GM12891 (cell line): ENCODE measurements around the gene ZNF197. TPM values are rescaled to one million over a fixed set of nuclear protein-coding genes. Genes with fewer than 3 reads are reported as not detected.
"Not testable (repeated sequence)": the region's sequence is repeated elsewhere in the genome, so short reads cannot be mapped to it uniquely, and the experiment has no call there.

Experiments
- DNase-seq: peaks from one replicate; pipeline ENCODE4 v3.0.0; 2011; ENCODE audit warnings: low spot score; ENCODE audit not compliant: insufficient read length
- FAIRE-seq: peaks from 2 replicates; lab custom pipeline; 2011; peaks lifted over from hg19 to GRCh38; lab: Jason Lieb, UNC
- PAX5 ChIP-seq: IDR thresholded peaks from 2 replicates; pipeline ENCODE4 v1.6.1; 2011; ENCODE audit warnings: low read length, moderate library complexity, mild to moderate bottlenecking; ENCODE audit not compliant: insufficient read depth, severe bottlenecking
- POLR2A ChIP-seq: IDR thresholded peaks from 2 replicates; pipeline ENCODE4 v1.6.1; 2011; ENCODE audit warnings: low read depth, low read length, control low read depth
- POLR2AphosphoS5 ChIP-seq: IDR thresholded peaks from 2 replicates; pipeline ENCODE4 v1.6.1; 2011; ENCODE audit warnings: low read depth, low read length, control low read depth
- POU2F2 ChIP-seq: IDR thresholded peaks from 2 replicates; pipeline ENCODE4 v1.6.1; 2011; ENCODE audit warnings: low read depth, mild to moderate bottlenecking, control low read depth, low read length, moderate library complexity
- SPI1 ChIP-seq: IDR thresholded peaks from 2 replicates; pipeline ENCODE4 v1.6.1; 2011; ENCODE audit warnings: low read depth, low read length, control low read depth
- TAF1 ChIP-seq: IDR thresholded peaks from 2 replicates; pipeline ENCODE4 v1.6.1; 2011; ENCODE audit warnings: low read depth, low read length, control low read depth
- polyA plus RNA-seq: library from polyadenylated mRNA; unstranded; fragments of >200 nt; gene quantifications from one replicate; pipeline ENCODE4 v1.2.1, GENCODE V29; 2012; ENCODE audit warnings: low read depth, missing spikeins, inconsistent platforms; ENCODE audit not compliant: missing spikeins

Gene ZNF197
- 5.0 TPM for polyA plus RNA-seq

GRCh38 chr3:44624749-44625480 lies at the start of gene ZNF197:
Gene ZNF197 (plus strand): TSS chr3:44625036. CDS start chr3:44629155, 4,119 bp downstream.
- TF ChIP-seq TAF1 = peak; percentile 88; the same call in 1 of the 2 replicates
- TF ChIP-seq POLR2AphosphoS5 = peak; percentile 82
- TF ChIP-seq PAX5 = no peak
- peak; percentile 70 for TF ChIP-seq POLR2A
- no peak; the same call in 1 of the 2 replicates for TF ChIP-seq POU2F2
- no peak for TF ChIP-seq SPI1
- FAIRE-seq (peak; percentile 80), DNase-seq (peak; percentile 52)

- FAIRE-seq = no peak
- TF ChIP-seq POLR2AphosphoS5 (no peak), TAF1 (no peak), POU2F2 (no peak), POLR2A (no peak), PAX5 (no peak), SPI1 (no peak)
These were observed 48.2 kb upstream of the ZNF197 start for GRCh38 chr3:44576613-44577012.

GRCh38 chr3:44577354-44577952 lies 47.4 kb upstream of the ZNF197 start:
- DNase-seq, FAIRE-seq: not testable (repeated sequence)

More at GRCh38 chr3:44576613-44577012, 48.2 kb upstream of the ZNF197 start:
- DNase-seq = no peak

GRCh38 chr3:44578316-44578715 lies 46.5 kb upstream of the ZNF197 start:
- not testable (repeated sequence) for DNase-seq, FAIRE-seq

GRCh38 chr3:44578924-44579515 lies 45.8 kb upstream of the ZNF197 start:
- not testable (repeated sequence) for DNase-seq, FAIRE-seq

- not testable (repeated sequence) for DNase-seq, FAIRE-seq
These were observed 45.1 kb upstream of the ZNF197 start for GRCh38 chr3:44579749-44580148.

GRCh38 chr3:44580971-44581370 lies 43.9 kb upstream of the ZNF197 start:
- not testable (repeated sequence) for DNase-seq, FAIRE-seq

- DNase-seq (peak; percentile 38), FAIRE-seq (no peak)
- TF ChIP-seq PAX5 (no peak), SPI1 (no peak), POLR2AphosphoS5 (no peak), POLR2A (no peak), TAF1 (no peak), POU2F2 (no peak)
These were observed 40.0 kb upstream of the ZNF197 start, which contains the start of gene ZNF660 for GRCh38 chr3:44584646-44585501. Gene ZNF660 (plus strand): TSS chr3:44584964. CDS start chr3:44594194, 9,230 bp downstream.

GRCh38 chr3:44596621-44597020 lies 28.2 kb upstream of the ZNF197 start:
- DNase-seq (no peak), FAIRE-seq (no peak)
- TF ChIP-seq SPI1 = no peak
- TF ChIP-seq PAX5 = no peak
- no peak for TF ChIP-seq TAF1
- no peak for TF ChIP-seq POLR2A
- TF ChIP-seq POU2F2 = no peak
- TF ChIP-seq POLR2AphosphoS5 = no peak

- FAIRE-seq = no peak
- DNase-seq = no peak
- no peak for TF ChIP-seq POLR2A
- no peak for TF ChIP-seq POU2F2
- TF ChIP-seq PAX5 = no peak
- no peak for TF ChIP-seq SPI1
- no peak for TF ChIP-seq TAF1
- TF ChIP-seq POLR2AphosphoS5 = no peak
These were observed 23.1 kb upstream of the ZNF197 start for GRCh38 chr3:44601749-44602148.
